C4-2B (cell line): Measurements from ENCODE around the gene LNPEP.

Experiments used
- H3K27ac ChIP-seq: fragments of 450-650 bp; 2 replicates; pipeline ENCODE4 v1.5.1; 2017
- ZFX ChIP-seq: fragments of 450-650 bp; IDR thresholded peaks from 2 replicates; pipeline ENCODE4 v1.6.1; 2017
- TF ChIP-seq, protein P1 (sequence below): fragments of 450-650 bp; conservative IDR thresholded peaks from 2 replicates; pipeline ENCODE4 v1.5.1; 2017; ENCODE audit warnings: mild to moderate bottlenecking

The LNPEP gene

GRCh38 chr5:96997265-96997859, 61.5 kb downstream of the LNPEP start:
- TF ChIP-seq ZFX: no peak
- TF ChIP-seq, protein P1, sequence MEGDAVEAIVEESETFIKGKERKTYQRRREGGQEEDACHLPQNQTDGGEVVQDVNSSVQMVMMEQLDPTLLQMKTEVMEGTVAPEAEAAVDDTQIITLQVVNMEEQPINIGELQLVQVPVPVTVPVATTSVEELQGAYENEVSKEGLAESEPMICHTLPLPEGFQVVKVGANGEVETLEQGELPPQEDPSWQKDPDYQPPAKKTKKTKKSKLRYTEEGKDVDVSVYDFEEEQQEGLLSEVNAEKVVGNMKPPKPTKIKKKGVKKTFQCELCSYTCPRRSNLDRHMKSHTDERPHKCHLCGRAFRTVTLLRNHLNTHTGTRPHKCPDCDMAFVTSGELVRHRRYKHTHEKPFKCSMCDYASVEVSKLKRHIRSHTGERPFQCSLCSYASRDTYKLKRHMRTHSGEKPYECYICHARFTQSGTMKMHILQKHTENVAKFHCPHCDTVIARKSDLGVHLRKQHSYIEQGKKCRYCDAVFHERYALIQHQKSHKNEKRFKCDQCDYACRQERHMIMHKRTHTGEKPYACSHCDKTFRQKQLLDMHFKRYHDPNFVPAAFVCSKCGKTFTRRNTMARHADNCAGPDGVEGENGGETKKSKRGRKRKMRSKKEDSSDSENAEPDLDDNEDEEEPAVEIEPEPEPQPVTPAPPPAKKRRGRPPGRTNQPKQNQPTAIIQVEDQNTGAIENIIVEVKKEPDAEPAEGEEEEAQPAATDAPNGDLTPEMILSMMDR: peak; percentile 78

GRCh38 chr5:96999856-97000255, 64.0 kb downstream of the LNPEP start:
- H3K27ac ChIP-seq: no peak overlapping the region
- no peak for TF ChIP-seq ZFX
- TF ChIP-seq, protein P1: no peak

More at GRCh38 chr5:96997265-96997859, 61.5 kb downstream of the LNPEP start:
- no peak overlapping the region for H3K27ac ChIP-seq

DNA sequence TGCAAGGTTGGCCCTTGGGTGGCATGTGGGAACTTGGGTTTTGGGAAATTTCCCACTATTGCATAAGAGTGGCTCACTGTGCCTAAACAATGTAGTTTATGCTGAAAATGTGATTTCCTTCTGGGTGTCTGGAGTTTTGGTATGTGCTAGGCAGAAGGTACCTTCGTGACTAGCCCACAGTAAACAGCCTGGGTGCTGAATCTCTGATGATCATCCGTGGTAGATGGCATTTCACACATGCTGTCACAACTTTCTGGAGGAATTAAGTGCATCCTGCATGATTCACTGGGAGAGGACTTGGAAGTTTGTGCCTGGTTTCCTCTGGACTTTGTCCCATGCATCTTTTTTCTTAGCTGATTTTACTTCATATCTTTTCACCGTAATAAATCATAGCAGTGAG, 64.5 kb downstream of the LNPEP start:
- no peak overlapping the region for H3K27ac ChIP-seq
- TF ChIP-seq, protein P1: no peak
- no peak for TF ChIP-seq ZFX

- no peak overlapping the region for H3K27ac ChIP-seq
- no peak for TF ChIP-seq ZFX
- TF ChIP-seq, protein P1: no peak
Measured at GRCh38 chr5:97002983-97003382, 67.1 kb downstream of the LNPEP start.

- no peak for TF ChIP-seq ZFX
- TF ChIP-seq, protein P1: no peak
- no peak overlapping the region for H3K27ac ChIP-seq
Measured at GRCh38 chr5:97004423-97005060, 68.7 kb downstream of the LNPEP start.

GRCh38 chr5:97006454-97007060, 70.7 kb downstream of the LNPEP start:
- no peak for TF ChIP-seq ZFX
- TF ChIP-seq, protein P1: no peak

GRCh38 chr5:97009212-97009898, 73.5 kb downstream of the LNPEP start:
- TF ChIP-seq, protein P1: no peak
- TF ChIP-seq ZFX: no peak
- no peak overlapping the region for H3K27ac ChIP-seq

More at GRCh38 chr5:97006454-97007060, 70.7 kb downstream of the LNPEP start:
- H3K27ac ChIP-seq: no peak overlapping the region
